Endothelial cell of umbilical vein (primary cell): Measurements from ENCODE around the gene FGD5.

ENCODE experiments used
- EZH2 ChIP-seq: IDR thresholded peaks from 2 replicates; pipeline ENCODE4 v1.6.1; 2012; ENCODE audit warnings: borderline replicate concordance, low read depth, mild to moderate bottlenecking, moderate library complexity, low read length, inconsistent platforms; ENCODE audit not compliant: severe bottlenecking
- FOS ChIP-seq: IDR thresholded peaks from 2 replicates; pipeline ENCODE4 v1.6.1; 2011; ENCODE audit warnings: mild to moderate bottlenecking, low read length, moderate library complexity, borderline replicate concordance; ENCODE audit not compliant: insufficient read depth
- JUN ChIP-seq: IDR thresholded peaks from 2 replicates; pipeline ENCODE4 v1.6.1; 2011; ENCODE audit warnings: borderline replicate concordance, low read depth; ENCODE audit not compliant: insufficient read length, insufficient read depth
- POLR2A ChIP-seq: IDR thresholded peaks from 2 replicates; pipeline ENCODE4 v1.6.1; 2012; ENCODE audit warnings: low read depth, mild to moderate bottlenecking, control low read depth, low read length
- POLR2AphosphoS5 ChIP-seq: IDR thresholded peaks from 2 replicates; pipeline ENCODE4 v1.6.1; 2012; ENCODE audit warnings: low read depth, mild to moderate bottlenecking, control low read depth, low read length, moderate library complexity; ENCODE audit not compliant: insufficient read depth
- TF ChIP-seq, protein P1 (sequence below), 2 donors: IDR thresholded peaks; 1 replicate in 1 of 2; 2 replicates in 1 of 2; pipeline ENCODE4 v1.5.1; 2011; ENCODE audit warnings: low read length in 2 of 2, mild to moderate bottlenecking in 2 of 2, moderate library complexity in 2 of 2, control low read depth in 1 of 2, inconsistent platforms in 1 of 2, low read depth in 1 of 2; ENCODE audit not compliant: insufficient read depth in 1 of 2; ENCODE audit errors: extremely low read depth in 1 of 2

DNA sequence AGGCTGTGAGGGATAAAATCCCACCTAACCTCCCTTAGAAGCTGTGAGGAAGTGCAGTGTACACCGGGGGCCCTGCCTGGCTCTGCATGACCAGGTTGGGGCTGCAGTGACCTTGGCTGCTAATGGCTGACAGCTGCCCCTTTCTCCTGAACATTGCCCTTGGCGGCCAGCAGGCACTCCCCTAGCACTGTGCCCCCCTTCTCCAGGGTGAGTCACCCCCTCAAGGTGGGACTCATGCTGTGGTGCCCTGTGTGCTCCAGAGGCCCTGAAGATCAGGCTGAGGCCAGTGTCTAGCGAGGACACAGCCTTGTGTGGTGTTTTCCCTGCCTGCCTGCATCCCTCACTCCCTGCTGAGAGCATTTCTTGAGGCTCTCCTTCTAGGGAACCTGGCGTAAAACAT is 21.0 kb upstream of the FGD5 start:
- no peak for TF ChIP-seq JUN
- TF ChIP-seq, protein P1, sequence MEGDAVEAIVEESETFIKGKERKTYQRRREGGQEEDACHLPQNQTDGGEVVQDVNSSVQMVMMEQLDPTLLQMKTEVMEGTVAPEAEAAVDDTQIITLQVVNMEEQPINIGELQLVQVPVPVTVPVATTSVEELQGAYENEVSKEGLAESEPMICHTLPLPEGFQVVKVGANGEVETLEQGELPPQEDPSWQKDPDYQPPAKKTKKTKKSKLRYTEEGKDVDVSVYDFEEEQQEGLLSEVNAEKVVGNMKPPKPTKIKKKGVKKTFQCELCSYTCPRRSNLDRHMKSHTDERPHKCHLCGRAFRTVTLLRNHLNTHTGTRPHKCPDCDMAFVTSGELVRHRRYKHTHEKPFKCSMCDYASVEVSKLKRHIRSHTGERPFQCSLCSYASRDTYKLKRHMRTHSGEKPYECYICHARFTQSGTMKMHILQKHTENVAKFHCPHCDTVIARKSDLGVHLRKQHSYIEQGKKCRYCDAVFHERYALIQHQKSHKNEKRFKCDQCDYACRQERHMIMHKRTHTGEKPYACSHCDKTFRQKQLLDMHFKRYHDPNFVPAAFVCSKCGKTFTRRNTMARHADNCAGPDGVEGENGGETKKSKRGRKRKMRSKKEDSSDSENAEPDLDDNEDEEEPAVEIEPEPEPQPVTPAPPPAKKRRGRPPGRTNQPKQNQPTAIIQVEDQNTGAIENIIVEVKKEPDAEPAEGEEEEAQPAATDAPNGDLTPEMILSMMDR (IDR thresholded peaks at IDR 0.05; ENCODE audit: extremely low read depth in 1 of 2, insufficient read depth in 1 of 2, low read depth in 1 of 2, low read length in 2 of 2), result no peak
- no peak for TF ChIP-seq FOS
- no peak for TF ChIP-seq POLR2A
- no peak for TF ChIP-seq EZH2
- TF ChIP-seq POLR2AphosphoS5, result no peak
